PFSK-1 (cell line): ENCODE data around the gene BANF2.

Source experiments
- FOXP2 ChIP-seq: optimal IDR thresholded peaks from 2 replicates; pipeline ENCODE3; 2011; ENCODE audit warnings: borderline replicate concordance, control low read depth, inconsistent platforms; ENCODE audit not compliant: insufficient read depth; ENCODE audit errors: extremely low read length, extremely low read depth
- POLR2AphosphoS5 ChIP-seq: IDR thresholded peaks from 2 replicates; pipeline ENCODE4 v1.6.1; 2012; ENCODE audit warnings: low read depth, mild to moderate bottlenecking, control low read depth, low read length, moderate library complexity
- TAF1 ChIP-seq: IDR thresholded peaks from 2 replicates; pipeline ENCODE4 v1.6.1; 2012; ENCODE audit warnings: low read length, control low read depth, borderline replicate concordance; ENCODE audit not compliant: insufficient read depth
- TF ChIP-seq, protein P1 (sequence below), 2 experiments: IDR thresholded peaks; 2 replicates each; pipeline versions ENCODE4 v1.6.1 to v1.8.0; 2011 to 2012; ENCODE audit warnings: low read depth in 2 of 2, low read length in 2 of 2, control low read depth in 1 of 2, inconsistent platforms in 1 of 2, mild to moderate bottlenecking in 1 of 2, moderate library complexity in 1 of 2; ENCODE audit not compliant: insufficient read depth in 1 of 2

GRCh38 chr20:17773619-17774018 is 73.9 kb downstream of the BANF2 start:
- TF ChIP-seq, protein P1, sequence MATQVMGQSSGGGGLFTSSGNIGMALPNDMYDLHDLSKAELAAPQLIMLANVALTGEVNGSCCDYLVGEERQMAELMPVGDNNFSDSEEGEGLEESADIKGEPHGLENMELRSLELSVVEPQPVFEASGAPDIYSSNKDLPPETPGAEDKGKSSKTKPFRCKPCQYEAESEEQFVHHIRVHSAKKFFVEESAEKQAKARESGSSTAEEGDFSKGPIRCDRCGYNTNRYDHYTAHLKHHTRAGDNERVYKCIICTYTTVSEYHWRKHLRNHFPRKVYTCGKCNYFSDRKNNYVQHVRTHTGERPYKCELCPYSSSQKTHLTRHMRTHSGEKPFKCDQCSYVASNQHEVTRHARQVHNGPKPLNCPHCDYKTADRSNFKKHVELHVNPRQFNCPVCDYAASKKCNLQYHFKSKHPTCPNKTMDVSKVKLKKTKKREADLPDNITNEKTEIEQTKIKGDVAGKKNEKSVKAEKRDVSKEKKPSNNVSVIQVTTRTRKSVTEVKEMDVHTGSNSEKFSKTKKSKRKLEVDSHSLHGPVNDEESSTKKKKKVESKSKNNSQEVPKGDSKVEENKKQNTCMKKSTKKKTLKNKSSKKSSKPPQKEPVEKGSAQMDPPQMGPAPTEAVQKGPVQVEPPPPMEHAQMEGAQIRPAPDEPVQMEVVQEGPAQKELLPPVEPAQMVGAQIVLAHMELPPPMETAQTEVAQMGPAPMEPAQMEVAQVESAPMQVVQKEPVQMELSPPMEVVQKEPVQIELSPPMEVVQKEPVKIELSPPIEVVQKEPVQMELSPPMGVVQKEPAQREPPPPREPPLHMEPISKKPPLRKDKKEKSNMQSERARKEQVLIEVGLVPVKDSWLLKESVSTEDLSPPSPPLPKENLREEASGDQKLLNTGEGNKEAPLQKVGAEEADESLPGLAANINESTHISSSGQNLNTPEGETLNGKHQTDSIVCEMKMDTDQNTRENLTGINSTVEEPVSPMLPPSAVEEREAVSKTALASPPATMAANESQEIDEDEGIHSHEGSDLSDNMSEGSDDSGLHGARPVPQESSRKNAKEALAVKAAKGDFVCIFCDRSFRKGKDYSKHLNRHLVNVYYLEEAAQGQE (IDR thresholded peaks at IDR 0.05; ENCODE audit: insufficient read depth in 1 of 2, low read depth in 2 of 2, low read length in 2 of 2), result no peak
- no peak for TF ChIP-seq FOXP2
- TF ChIP-seq POLR2AphosphoS5, result no peak
- no peak for TF ChIP-seq TAF1
